ENCODE results near the gene PRDM15.

GRCh38 chr21:41804381-41804780 lies 74.8 kb downstream of the PRDM15 start:
- TF ChIP-seq POLR2A (IDR thresholded peaks at IDR 0.05; ENCODE audit: low read depth, low read length) (no peak), POLR2AphosphoS5 (IDR thresholded peaks at IDR 0.05; ENCODE audit: low read depth, low read length) (no peak)

Data from GM12891 (cell line).